ENCODE data around the gene SMARCAL1. TPM values are rescaled to one million over a fixed set of nuclear protein-coding genes. Genes with fewer than 3 reads are reported as not detected.

Gene SMARCAL1
- total and polyA plus RNA-seq, 2 of the 4 experiments (the other 2 are of a cell fraction) = 13.6 to 21.0 TPM

DNA sequence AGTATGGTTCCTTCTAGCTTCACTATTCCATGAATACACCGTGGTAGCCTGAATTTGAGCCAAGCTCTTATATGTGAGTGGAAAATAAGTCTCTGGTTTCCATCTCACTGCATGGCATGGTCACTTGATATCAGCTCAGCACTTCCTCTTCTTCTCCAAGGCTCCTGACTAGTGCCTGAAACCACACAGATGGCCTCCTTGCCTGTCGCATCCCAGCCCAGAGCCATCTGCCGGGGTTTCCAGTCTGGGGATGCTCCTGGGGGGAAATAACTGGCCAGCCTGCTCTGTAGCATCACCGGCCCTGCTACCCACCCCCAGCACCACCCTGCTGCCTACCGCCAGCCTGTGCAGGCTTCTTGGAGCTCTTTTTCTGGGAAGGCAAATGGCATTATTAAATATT lies 32.3 kb upstream of the SMARCAL1 start:
- DNase-seq (no peak), ATAC-seq (ENCODE audit: low read depth) (no peak)
- no peaks in the 10 kb centered on the region for H4K20me1 ChIP-seq (ENCODE audit: insufficient read depth, low read length)
- H3K9ac ChIP-seq (ENCODE audit: low read depth, low read length) = no peak overlapping the region
- H2BK20ac ChIP-seq (ENCODE audit: low read depth, low read length) = peak overlapping the region; percentile 14
- no peaks in the 10 kb centered on the region for H3K9me3 ChIP-seq (ENCODE audit: control insufficient read depth, insufficient read depth, low read length)
- 100% methylated on average over 2 of the region's 5 CpGs; no CpG with 5 or more reads in 1 of the 2 experiments for WGBS, 2 experiments (ENCODE audit: extremely low coverage in 2 of 2, insufficient read length in 1 of 2)
- no peak overlapping the region for H2AK9ac ChIP-seq (replicated peaks; ENCODE audit: low read depth, low read length, poor library complexity)
- no peaks in the 10 kb centered on the region for H3K36me3 ChIP-seq (ENCODE audit: control insufficient read depth, insufficient read depth, low read length)
- H3K4ac ChIP-seq (ENCODE audit: low read depth, low read length) = peak overlapping the region; percentile 34; the same call in 1 of the 2 replicates
- no peak overlapping the region for H3K56ac ChIP-seq (ENCODE audit: extremely low read depth, insufficient read depth, low read length)
- H4K91ac ChIP-seq (ENCODE audit: insufficient read depth, low read depth, low read length) = peak overlapping the region; percentile 22; the same call in 1 of the 2 replicates
- peaks cover 8% of the 10 kb centered on the region for H3K9me1 ChIP-seq (ENCODE audit: insufficient read depth, low read length)
- BruUV-seq (replicated peaks) = no TSS peak
- no peak overlapping the region for H3K4me3 ChIP-seq (ENCODE audit: insufficient read depth, low read depth, low read length)
- 0 out of 2 replicates have a peak overlapping the region, but pooled peaks have one; percentile 9 for H3K14ac ChIP-seq (replicated peaks; ENCODE audit: low read depth, low read length)
- H3K27me3 ChIP-seq (ENCODE audit: control insufficient read depth, insufficient read depth, low read length) = no peaks in the 10 kb centered on the region
- H3K23ac ChIP-seq (ENCODE audit: low read depth, low read length) = no peak overlapping the region
- H2AK5ac ChIP-seq (ENCODE audit: low read depth, low read length) = peak overlapping the region; percentile 38; the same call in 1 of the 2 replicates
- no peak overlapping the region for H4K8ac ChIP-seq (ENCODE audit: low read depth in 2 of 2, low read length in 2 of 2)
- TF ChIP-seq RCOR1 (IDR thresholded peaks at IDR 0.05; ENCODE audit: insufficient replicate concordance, low read length) = no peak
- TF ChIP-seq, protein P1, sequence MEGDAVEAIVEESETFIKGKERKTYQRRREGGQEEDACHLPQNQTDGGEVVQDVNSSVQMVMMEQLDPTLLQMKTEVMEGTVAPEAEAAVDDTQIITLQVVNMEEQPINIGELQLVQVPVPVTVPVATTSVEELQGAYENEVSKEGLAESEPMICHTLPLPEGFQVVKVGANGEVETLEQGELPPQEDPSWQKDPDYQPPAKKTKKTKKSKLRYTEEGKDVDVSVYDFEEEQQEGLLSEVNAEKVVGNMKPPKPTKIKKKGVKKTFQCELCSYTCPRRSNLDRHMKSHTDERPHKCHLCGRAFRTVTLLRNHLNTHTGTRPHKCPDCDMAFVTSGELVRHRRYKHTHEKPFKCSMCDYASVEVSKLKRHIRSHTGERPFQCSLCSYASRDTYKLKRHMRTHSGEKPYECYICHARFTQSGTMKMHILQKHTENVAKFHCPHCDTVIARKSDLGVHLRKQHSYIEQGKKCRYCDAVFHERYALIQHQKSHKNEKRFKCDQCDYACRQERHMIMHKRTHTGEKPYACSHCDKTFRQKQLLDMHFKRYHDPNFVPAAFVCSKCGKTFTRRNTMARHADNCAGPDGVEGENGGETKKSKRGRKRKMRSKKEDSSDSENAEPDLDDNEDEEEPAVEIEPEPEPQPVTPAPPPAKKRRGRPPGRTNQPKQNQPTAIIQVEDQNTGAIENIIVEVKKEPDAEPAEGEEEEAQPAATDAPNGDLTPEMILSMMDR (conservative IDR thresholded peaks at IDR 0.05; ENCODE audit: low read depth, low read length) = no peak
- TF ChIP-seq RAD21 (IDR thresholded peaks at IDR 0.05; ENCODE audit: low read length) = no peak
- no peak for TF ChIP-seq FOS (IDR thresholded peaks at IDR 0.05; ENCODE audit: low read depth, low read length)
- no peak for TF ChIP-seq CHD1 (IDR thresholded peaks at IDR 0.05; ENCODE audit: low read depth, low read length)
- TF ChIP-seq RFX5 (IDR thresholded peaks at IDR 0.05; ENCODE audit: low read depth, low read length) = no peak
- TF ChIP-seq MAFK (IDR thresholded peaks at IDR 0.05; ENCODE audit: low read depth, low read length) = no peak
- no peak for TF ChIP-seq MAZ (IDR thresholded peaks at IDR 0.05; ENCODE audit: borderline replicate concordance, low read depth, low read length)
- no peak for TF ChIP-seq POLR2A (IDR thresholded peaks at IDR 0.05; ENCODE audit: low read depth, low read length)
- TF ChIP-seq, protein P2, sequence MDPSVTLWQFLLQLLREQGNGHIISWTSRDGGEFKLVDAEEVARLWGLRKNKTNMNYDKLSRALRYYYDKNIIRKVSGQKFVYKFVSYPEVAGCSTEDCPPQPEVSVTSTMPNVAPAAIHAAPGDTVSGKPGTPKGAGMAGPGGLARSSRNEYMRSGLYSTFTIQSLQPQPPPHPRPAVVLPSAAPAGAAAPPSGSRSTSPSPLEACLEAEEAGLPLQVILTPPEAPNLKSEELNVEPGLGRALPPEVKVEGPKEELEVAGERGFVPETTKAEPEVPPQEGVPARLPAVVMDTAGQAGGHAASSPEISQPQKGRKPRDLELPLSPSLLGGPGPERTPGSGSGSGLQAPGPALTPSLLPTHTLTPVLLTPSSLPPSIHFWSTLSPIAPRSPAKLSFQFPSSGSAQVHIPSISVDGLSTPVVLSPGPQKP (IDR thresholded peaks at IDR 0.05; ENCODE audit: borderline replicate concordance, low read depth, low read length) = no peak
- TF ChIP-seq NFE2L2 (IDR thresholded peaks at IDR 0.05; ENCODE audit: low read depth, low read length) = no peak
- no peak for TF ChIP-seq MXI1 (IDR thresholded peaks at IDR 0.05; ENCODE audit: borderline replicate concordance, low read depth, low read length)
- no peak overlapping the region for H2AFZ ChIP-seq (replicated peaks; ENCODE audit: low read length, poor library complexity)
- H2BK15ac ChIP-seq (ENCODE audit: low read depth, low read length) = peak overlapping the region; percentile 45; the same call in 1 of the 3 replicates
- H3K18ac ChIP-seq (ENCODE audit: low read depth, low read length) = no peak overlapping the region; the same call in 1 of the 2 replicates
- no peak overlapping the region for H4K5ac ChIP-seq (ENCODE audit: low read depth, low read length)
- intact Hi-C loops (cut with micrococcal nuclease) = no loop called here
- peaks cover 8% of the 10 kb centered on the region; the same call in 1 of the 2 replicates for H3K4me1 ChIP-seq (ENCODE audit: control insufficient read depth, insufficient read depth, low read length)
- ChIA-PET POLR2A (ENCODE audit: unreplicated experiment) (no interaction called here), CTCF (no interaction called here)
- H3K27ac ChIP-seq (ENCODE audit: insufficient read depth, low read length) = no peak overlapping the region
- H3K79me1 ChIP-seq (ENCODE audit: low read depth in 1 of 2, low read length in 2 of 2) = no peaks in the 10 kb centered on the region
- dilution Hi-C loops (cut with HindIII; ENCODE audit: low sequenced_read_pairs, unreplicated experiment) = no loop called here
- H2BK5ac ChIP-seq (ENCODE audit: low read depth, low read length, poor library complexity, severe bottlenecking) = no peak overlapping the region
- H2BK120ac ChIP-seq (ENCODE audit: low read depth, low read length) = peak overlapping the region; percentile 45
- in situ Hi-C loops (cut with MboI; ENCODE audit: low sequenced_read_pairs) = no loop called here
- H3K4me2 ChIP-seq (ENCODE audit: low read depth, low read length) = no peak overlapping the region

Data from IMR-90 (cell line).